ENCODE results near the gene ZNF644.
"Not testable (repeated sequence)": the region's sequence is repeated elsewhere in the genome, so short reads cannot be mapped to it uniquely, and the experiment has no call there.

The ZNF644 gene

GRCh38 chr1:91021686-91022517, at the start of gene ZNF644:
ZNF644 (minus strand) TSS chr1:91022035; CDS start chr1:90982353, 39,682 bp downstream.
- peak; percentile 88 for DNase-seq

DNA sequence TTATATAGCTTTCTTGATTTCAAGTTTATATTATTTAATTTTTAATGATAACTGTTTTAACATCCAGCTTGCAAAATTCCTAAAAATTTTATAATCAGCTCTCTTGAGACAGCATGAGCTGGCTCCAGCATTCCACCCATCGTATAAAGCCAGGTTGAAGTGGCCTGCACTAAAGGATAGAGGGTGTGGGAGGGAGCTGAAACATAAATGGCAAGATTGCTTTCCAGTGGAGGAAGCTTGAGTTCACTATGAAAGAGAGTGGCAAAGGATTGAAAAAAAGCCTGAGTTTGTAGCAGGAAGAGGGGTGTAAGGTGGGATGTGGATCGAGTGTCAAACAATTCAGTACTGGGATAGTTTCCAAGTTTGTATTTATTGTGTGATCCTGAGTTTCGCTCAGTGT, 48.5 kb upstream of the ZNF644 start:
- DNase-seq, result no peak

DNA sequence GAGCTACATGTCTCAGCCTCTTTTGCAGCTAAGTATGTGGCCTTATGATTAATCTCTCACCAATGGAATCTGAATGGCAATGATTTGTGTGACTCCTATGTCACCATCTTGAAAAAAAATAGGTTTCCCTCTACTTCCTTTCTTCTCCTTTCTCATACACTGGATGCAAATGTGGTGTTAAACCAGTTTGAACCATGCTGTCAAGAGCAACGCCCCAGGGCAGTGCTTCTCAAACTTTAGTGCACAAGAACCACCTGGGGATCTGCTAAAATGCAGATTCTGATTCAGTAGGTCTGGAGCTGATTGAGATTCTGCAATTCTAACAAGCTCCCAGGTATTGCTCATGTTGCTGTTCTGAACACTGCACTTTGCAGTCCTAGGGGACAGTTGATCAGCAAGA, 44.7 kb upstream of the ZNF644 start:
- no peak for DNase-seq

- no peak for DNase-seq
Observed at GRCh38 chr1:91065337-91065736, 43.5 kb upstream of the ZNF644 start.

- not testable (repeated sequence) for DNase-seq
Observed at GRCh38 chr1:91063403-91063802, 41.6 kb upstream of the ZNF644 start.

GRCh38 chr1:91059157-91059556, 37.3 kb upstream of the ZNF644 start:
- DNase-seq, result no peak

- DNase-seq, result no peak
Observed at GRCh38 chr1:91057784-91058183, 35.9 kb upstream of the ZNF644 start.

DNA sequence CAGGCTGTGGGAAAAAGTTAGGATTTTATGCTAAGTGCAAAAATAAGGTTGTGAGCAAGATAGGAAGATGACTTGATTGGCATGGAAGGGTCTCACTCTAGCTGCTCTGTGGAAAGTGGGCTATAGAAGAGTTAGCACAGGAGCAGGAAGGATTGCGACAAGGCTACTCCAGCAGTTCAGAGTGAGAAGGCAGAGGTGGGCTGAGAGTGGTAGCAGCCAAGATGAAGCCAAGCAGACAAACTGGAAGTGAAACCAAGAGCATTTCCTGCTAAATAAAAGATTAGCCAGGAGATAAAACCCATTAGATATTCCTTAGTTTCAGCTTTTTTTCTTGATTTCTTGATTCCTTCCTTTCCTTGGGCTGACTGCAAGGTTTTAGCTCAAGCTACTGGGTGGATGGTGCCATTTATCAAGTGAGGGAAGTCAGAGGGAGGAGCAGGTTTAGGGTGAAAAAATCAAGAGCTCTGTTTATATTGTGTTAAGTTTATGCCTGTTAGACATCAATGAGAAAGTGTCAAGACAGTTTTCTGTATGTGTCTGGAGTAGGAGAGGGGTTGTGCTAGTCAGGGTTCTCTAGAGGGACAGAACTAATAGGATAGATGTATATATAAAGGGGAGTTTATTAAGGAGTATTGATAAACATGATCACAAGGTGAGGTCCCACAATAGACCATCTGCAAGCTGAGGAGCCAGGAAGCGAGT, 33.1 kb upstream of the ZNF644 start:
- DNase-seq, result no peak

DNA sequence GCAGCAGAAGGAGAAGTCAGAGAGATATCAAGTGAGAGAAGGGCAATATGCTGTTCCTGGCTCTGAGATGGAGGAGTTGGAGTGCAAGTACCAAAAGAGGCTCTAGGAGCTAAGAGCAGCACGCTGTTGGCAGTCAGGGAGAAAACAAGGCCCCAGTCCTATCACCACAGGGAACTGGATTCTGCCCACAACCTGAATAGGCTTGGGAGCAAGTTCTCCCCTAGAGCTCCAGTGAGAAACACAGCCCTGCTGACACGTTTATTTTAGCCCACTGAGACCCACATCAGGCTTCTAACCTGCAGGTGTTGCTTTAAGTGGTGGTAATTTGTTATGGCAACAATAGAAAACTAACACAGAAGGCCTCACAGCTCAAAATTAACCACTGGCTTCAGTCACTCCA, 31.8 kb upstream of the ZNF644 start:
- DNase-seq, result no peak

DNA sequence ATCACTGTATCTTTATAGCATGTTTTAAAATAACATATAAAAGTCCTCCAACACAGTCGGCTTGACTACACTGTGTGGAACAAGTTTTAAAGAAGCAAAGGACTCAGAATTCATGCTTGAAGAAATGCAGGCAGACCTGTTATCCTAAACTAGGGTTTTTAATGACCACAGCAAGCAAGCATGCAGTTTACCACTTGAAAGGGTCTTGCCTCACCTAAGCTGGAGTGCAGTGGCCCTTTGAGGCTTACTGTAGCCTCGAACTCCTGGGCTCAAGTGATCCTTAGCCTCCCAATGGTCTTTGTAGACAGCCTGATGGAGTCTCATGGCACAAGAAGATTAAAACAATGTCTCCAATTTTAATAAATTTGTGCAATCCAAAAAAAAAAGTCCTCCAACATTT, 27.7 kb upstream of the ZNF644 start:
- DNase-seq, result not testable (repeated sequence)

- DNase-seq, result no peak
Observed at GRCh38 chr1:91046766-91047165, 24.9 kb upstream of the ZNF644 start.

- no peak for DNase-seq
Observed at GRCh38 chr1:91045284-91045683, 23.4 kb upstream of the ZNF644 start.

DNA sequence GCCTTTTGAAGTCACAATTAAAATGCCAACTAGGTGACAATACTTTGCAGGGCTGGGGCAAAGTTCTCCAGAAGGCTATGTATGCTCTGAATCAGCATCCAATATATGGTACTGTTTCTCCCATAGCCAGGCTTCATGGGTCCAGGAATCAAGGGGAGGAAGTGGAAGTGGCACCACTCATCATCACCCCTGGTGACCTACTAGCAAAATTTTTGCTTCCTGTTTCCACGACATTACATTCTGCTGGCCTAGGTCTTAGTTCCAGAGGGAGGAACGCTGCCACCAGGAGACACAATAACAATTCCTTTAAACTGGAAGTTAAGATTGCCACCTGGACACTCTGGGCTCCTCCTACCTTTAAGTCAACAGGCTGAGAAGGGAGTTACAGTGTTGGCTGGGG, 22.9 kb upstream of the ZNF644 start:
- DNase-seq, result not testable (repeated sequence)

DNA sequence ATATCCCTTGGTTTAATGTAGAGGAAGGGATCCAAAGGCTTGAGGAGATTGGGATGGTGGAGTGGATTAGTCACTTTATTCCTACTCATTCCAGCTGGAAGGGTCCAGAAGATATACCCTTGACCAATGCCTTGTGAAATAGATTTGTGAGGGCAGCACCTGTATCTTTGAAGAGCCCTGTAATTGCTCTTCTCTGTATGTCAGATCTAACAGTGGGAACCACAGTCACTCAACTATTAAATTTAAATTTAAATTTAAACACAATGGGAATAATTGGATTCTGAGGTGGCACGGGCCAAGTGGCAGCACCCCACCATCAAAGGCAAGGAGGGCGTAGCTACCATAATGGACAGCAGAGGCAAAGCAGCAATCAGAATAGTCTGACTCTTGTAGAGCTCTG, 20.5 kb upstream of the ZNF644 start:
- not testable (repeated sequence) for DNase-seq

DNA sequence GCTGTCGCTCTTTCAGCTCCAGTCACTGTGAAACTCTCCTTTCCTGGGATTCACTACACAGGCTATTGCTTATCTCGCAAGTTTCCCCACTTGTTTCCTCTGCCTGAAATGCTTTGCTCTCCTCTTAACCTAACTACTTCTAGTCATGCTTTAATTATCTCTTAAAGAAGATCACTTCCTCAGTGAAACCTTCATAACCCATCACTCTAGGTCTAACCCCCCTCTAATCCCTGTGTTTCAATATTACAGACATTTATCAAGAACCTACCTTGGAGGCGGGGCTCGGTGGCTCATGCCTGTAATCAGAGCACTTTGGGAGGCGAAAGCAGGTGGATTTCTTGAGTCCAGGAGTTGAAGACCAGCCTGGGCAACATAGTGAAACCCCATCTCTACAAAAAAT, 16.7 kb upstream of the ZNF644 start:
- DNase-seq, result no peak

DNA sequence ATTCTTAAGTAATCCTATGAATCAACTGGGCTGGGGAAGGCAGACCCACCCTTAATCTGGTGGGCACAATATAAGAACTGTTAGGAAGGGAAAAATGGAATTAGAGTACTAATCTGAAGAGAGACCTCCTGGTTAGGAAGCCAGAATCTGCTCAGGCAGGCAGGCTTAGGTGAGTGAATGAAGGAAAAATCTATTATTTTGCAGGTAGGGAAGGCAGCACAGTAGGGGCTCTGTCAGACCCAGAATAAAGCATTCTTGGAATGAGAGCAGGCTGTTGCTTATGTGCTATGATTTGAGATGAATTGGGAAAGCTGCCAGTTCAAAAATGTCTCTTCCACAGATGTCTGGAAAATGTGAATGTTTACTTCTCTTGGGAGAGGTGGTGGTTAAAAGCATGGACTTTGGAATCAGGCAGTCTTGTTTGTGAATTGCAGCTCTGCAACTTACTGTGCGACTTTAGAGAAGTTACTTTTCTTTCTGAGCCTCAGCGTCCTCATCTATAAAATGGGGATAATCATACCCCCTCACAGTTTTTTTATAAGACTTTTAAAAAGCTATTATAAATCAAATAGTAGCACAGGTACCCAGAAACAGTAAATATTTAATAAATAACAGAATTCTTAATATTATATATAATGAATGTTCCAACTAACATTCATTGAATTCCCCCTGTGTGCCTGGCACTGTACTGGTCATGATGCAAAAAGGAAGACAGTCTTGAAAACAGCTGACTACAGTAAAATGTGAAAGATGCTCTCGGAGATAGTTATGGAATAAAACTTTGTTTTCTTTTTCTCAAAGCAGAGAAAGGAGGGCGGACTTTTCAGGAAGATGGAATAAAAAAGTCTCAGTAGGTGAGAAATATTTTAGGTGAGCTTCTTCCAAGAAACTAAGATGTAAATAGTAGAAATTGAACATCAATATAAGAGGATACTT, 15.3 kb upstream of the ZNF644 start:
- DNase-seq, result no peak

DNA sequence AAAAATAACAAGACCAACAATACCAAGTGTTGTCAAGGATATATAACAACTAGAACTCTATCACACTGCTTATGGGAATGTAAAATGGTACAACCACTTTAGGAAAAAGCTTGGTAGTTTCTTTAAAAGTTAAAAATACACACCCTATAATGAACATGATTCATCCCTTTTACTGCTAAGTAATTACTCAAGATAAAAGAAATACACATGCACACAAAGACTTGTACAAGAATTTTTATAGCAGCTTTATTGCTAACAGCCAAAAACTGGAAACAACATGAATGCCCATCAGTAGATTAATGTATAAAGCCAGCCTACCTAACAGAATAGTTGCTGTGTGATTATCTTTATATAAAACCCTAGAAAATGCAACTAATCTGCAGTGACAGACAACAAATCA, 10.5 kb upstream of the ZNF644 start:
- DNase-seq, result no peak

GRCh38 chr1:91031081-91031480, 9.2 kb upstream of the ZNF644 start:
- no peak for DNase-seq

- DNase-seq, result no peak
Observed at GRCh38 chr1:91026777-91027176, 4.9 kb upstream of the ZNF644 start.

DNA sequence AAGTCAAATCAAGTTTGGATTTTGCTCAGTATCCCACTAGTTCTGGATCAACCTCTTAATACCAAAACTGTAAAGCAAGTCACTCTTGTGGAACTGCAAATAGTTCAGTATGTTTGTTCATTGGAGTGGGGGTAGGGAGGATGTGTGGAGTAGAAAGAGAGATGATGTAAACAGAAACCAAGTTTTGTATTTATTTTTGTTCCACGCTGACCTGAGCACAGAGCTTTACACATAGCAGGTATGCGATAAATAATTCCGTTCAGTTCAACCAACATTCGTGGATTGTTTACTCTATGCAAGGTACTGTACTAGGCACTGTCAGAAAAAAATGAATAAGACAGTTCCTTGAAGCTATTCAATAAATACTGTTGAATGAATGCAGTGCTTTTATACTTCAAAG, 4.5 kb upstream of the ZNF644 start:
- DNase-seq, result no peak

GRCh38 chr1:91024481-91025119, 2.8 kb upstream of the ZNF644 start:
- DNase-seq, result no peak

DNA sequence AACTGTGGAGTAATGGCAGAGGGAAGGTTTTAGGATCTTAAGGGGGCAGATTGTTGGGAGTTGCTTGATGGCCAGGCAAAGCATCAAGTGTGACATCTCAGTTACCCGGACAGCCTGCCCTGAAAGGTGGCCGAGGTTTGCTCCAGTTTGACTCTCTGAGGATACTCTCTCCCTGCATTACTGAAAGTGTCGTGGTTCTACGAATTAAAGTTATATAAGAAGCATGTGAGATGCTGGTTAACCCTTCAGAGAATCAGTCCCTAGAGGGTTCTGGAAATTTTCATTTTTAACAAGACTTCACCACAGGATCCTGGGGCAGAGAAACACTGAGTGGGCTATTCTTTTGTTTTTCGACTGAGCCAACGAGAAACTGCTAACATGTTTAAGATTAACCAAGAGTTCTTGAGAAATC, 689 bp upstream of the ZNF644 start:
- DNase-seq, result no peak
